GM21526 (cell line): ENCODE data around the gene COL7A1.
A peak's percentile ranks its signal among the peaks of the same experiment; 100 is the strongest.
"Not testable (repeated sequence)": the region's sequence is repeated elsewhere in the genome, so short reads cannot be mapped to it uniquely, and the experiment has no call there.

ENCODE experiments used
- ATAC-seq: cut with Tn5 transposase; IDR thresholded peaks from one replicate; pipeline ENCODE4 v1.9.1; 2021; ENCODE audit warnings: moderate library complexity; ENCODE audit not compliant: unreplicated experiment, low FRiP score

Gene COL7A1

DNA sequence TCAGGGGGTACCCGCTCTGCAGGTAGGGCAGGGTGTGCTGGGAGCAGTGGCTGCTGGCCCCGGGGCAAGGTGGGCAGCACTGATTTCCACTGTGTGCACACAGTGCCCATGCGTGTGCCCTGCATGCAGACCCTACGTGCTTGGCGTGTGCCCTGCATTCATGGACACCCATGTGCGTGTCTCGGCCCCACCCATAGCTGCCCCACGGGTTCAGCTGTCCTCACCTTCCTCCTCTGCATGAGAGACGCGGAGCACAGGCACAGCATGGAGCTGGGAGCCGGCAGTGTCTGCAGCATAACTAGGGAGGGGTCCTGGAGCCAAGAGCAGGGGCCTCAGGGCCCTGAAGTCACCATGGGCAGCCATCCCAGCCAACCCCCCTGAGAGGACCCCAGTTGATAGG is 29.9 kb downstream of the COL7A1 start:
- no peak for ATAC-seq

DNA sequence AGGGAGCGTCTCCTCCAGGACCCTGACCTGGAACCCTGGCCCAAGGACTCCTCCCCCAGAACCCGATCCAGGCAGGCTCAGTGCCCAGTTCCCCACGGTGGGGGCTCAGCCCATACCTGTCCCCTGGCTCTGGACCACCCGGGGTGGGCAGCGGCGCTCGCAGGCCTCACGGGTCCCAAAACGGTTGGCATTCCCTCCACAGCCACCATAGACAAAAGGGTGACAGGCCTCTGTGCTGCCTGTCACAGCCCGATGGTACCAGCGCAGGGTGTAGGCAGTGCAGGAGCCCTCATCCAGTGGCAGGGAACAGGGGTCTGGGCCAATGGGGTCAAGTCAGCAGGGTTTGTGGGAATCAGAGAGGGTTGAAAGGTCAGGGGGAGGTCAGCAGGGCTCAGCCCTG is 30.5 kb downstream of the COL7A1 start:
- no peak for ATAC-seq

DNA sequence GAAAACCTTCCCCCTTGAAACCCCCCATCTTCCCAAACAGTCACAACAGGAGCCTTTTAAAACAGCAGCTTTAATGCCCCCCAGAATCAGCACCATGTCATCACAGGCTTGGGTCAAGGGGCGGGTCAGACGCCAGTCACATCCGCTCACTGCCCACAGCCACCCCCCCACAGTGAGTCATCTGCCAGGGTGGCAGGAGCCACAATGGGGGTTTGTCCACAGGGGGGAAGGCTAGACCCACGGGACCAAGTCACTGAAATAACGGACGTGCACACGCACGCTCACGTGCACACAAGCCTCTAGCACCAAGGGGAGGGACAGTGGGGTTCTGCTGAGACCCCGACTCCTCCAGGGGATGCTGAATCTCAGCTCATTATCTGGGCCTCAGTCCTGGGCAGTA is 31.1 kb downstream of the COL7A1 start:
- no peak for ATAC-seq

DNA sequence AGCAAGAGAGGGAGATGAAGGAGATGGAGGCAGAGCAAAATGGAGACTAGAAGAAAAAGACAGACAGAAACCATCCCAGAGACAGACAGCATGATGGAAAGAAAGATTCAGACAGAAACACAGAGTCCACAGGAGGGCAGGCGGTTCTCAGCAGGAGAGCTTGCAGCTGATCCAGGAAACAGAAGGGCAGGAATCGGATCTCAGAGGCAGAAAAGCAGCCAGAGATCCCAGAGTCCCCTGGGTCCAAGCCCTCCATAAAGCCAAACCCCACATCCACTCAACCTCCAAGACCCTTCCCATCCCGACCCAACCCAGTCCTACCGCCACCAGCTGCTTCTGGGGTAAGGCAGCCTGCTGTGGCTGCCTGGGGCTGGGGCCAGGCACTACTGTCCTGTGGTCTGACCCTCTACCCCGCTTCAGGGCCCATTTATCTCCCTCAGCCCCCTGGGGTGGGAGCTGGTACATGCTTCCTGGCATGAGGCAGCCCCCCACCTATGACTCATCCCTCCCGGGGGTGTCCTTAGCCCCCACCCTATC is 31.7 kb downstream of the COL7A1 start, which contains the start of gene UCN2:
TSS of gene UCN2 (minus strand) at position 400 of the 537 bp plus-strand sequence. CDS start 657 bp downstream, outside the sequence.
- ATAC-seq = no peak

DNA sequence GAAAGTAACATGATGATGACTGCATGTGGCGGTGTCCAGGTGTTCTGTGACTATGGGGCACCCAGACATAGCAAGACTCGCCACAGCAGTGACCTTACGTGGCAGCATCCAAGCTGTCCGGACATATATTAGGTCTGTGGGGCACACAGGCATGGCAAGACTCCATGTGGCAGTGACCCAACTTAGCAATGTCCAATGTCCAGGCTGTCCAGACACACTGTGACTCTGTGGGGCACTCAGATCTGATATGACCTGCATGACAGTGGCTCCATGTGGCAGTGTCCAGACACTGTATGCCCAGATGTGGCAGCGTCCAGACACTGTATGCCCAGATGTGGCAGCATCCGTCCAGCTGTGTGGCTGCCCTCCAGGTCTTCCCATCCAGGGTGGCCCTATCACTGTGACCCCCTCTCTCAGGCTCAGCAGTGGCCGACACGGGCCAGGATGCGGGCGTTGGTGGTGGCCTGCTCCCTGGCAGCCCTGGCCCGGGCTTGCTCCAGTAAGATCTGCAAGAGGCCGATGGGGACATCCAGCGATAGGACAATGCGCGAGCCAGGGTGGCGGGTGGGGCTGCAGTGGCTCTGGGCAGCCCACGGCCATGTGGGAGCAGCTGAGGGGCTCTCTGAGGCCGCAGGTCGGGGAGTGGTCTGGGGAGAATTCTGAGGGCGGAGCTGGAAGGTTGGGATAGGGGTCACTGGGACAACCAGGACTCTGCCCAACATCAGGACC is 32.6 kb downstream of the COL7A1 start:
- no peak for ATAC-seq

DNA sequence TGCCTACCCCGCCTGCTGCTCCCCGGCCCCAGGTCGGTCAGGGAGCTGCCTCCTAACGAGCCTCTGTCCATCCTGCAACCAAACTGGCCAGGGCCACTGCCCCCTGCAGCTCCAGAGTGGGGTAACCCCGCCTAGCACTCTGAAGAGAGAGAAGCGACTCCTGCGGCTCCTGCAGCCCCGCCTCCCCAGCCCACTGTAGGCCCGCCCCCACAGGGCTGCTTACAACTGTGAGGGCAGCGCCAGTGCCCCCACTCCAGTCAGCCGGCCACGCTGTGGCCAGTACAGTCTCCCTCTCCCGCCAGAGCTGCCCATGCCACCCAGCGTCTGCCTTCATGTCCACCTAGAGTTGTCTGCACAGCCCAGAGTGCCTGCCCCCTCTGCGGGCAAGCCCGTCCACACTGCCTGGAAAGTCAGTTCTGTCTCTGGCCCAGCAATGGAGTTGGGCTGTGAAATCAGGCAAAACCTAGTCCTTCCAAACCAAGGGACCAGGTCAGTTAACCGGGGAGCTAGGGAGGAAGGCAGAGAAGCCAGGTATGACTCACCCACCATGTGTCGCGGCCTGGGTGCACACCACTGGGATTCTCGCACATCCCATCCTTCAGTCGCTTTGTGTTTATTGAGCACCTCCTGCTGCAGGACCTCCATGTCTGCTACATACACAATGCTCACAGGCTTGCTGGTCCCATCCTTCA is 33.9 kb downstream of the COL7A1 start:
- ATAC-seq = no peak

DNA sequence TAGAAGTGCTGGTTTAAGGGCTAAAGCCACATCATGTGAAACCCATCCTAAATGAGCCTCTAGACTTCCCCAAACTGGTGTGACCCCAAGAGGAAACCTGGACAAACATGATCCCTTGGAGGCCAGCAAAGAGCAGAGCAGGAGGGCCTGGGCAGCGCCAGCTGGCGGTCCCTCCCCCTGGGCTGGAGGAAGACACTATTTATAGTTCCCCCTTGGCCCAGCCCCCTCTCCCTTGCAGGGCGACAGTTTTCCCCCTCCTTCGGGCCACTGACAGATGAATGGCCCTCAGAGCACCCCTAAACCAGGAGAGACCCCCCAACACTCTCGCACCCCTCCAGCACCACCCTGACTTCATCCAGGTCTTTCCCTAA is 34.5 kb downstream of the COL7A1 start:
- ATAC-seq = no peak

DNA sequence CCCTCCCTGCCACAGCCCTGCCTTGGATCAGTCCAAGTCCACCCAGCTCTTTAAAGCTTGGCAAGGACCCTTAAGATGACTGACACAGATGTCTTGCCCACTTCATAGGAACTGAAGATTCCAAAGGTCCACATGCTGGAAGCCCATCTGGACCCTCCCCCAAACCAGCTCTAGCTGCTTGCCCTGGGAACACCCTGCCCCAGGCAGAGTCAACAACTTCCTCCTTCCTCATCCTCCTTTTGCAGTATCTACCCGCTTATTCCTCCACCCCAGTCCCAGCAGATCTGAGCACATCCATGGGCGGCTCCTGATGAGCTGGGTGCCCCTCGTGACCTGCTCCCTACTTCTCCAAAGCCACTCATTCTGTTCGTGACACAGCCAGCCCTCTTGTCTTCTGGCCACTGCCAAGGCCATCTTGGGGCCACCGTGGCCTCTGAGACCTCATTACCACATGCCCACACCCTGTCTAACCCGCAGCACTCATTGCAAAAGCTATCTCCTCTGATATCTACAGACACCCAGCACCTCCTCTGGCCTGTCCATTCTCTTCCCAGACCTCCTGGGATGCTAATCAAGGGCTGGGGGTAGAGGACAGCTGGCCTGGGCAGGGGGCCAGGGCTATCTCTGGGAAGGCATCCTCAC is 36.5 kb downstream of the COL7A1 start:
- no peak for ATAC-seq

DNA sequence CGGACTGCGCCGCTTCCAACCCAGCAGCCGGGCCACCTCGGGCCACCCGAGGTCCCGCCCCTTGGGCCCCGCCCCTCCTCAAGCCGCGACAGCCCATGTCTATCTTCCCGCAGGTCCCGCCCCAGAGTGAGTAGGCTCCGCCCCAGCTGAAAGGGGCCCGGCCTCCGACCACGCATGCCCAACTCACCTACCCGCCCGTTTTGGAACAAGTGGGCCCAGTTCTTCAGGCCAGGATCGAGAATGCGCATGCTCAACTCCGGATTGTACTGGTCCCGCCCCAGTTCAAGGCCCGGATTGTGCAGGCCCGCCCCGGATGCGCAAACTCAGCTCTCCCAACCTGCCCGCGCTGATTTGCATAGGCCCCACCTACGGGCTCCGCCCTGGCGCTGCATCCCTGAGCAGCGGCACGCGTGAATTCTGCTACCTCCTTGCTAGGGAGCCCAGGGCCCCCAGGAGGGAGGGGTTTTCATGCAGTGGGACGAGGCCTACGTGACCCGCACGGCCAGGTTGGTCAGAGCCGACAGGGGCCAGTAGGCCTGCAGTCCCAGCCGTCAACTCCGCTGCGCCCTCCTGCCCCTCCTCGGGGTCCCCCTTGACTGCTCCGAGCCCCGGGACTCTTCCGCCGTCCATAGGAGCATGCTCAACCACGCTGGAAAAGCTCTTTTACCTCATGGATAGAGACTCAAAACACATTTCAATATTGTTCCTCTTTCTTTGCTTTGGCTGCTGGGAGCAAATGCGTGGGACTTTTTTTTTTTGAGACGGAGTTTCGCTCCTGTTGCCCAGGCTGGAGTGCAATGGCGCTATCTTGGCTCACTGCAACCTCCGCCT is 38.1 kb downstream of the COL7A1 start, which contains the start of gene PFKFB4:
TSS of gene PFKFB4 (minus strand) at position 8 of the 831 bp plus-strand sequence. CDS start 26 bp downstream, outside the sequence.
- ATAC-seq = peak; percentile 76

DNA sequence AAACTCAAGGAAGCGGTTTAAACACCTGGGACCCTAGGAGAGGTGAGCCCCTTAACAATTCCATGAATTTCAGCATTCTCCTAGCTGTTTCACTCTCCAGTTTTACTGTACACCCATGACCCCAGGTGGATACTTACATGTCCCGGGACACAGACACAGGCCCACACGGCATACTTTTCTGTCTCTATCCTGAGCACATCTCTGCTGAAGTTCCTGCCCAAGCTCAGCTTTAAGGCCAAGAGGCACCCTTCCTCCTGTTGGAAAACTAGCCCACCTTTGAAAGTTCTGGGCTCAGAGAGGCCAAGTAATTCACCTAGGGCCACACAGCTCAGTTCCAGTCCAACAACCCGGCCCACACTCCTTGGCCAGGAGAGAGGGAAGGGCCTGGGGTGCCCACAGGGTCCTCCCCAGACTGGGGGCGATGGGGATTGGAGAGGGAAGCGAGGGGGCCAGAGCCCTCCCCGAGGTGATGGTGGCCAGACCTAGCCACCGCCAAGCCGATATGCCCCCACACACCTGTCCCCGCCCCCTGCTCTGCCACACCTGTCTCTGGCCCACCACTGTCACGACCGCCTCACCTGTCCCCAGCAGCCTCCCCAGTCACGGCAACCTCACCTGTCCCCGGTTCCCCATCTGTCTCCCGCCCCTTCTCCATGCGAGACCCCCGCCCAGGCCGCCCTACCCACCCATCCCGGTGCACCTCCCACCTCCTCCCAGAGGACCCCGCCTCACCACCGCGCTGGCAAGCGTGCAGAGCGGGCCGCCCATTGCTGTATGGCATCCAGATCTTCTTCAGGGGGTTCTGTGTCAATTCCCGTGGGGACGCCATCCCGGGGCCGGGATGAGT is 39.0 kb downstream of the COL7A1 start:
- ATAC-seq = no peak

DNA sequence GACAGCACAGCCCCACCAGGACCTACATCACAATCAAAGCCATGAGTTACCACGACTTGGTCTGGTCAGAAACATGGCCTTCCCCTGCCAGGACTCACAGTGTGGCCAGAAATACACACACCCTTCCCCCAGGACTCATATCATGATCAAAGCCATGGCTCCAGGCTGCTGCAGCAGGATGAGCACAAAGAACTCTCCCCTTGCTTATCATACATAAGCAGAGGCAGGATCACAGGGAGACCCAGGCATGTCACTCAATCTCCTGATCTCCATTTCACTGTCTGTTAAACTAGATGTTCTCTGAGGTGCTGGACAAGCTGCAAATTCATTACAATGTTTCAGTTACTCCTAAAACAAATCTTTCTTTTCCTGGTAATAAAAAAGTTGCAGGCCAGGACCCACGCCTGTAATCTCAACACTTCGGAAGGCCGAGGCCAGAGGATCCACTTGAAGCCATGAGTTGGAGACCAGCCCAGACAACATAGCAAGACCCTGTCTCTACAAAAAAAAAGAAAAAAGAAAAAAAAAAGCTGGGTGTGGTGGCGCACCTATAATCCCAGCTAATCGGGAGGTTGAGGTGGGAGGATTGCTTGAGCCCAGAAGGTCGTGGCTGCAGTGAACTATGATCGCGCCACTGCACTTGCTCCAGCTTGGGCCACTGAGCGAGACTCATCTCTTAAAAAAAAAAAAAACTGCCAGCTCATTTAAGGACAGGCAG is 39.7 kb downstream of the COL7A1 start:
- ATAC-seq = no peak

DNA sequence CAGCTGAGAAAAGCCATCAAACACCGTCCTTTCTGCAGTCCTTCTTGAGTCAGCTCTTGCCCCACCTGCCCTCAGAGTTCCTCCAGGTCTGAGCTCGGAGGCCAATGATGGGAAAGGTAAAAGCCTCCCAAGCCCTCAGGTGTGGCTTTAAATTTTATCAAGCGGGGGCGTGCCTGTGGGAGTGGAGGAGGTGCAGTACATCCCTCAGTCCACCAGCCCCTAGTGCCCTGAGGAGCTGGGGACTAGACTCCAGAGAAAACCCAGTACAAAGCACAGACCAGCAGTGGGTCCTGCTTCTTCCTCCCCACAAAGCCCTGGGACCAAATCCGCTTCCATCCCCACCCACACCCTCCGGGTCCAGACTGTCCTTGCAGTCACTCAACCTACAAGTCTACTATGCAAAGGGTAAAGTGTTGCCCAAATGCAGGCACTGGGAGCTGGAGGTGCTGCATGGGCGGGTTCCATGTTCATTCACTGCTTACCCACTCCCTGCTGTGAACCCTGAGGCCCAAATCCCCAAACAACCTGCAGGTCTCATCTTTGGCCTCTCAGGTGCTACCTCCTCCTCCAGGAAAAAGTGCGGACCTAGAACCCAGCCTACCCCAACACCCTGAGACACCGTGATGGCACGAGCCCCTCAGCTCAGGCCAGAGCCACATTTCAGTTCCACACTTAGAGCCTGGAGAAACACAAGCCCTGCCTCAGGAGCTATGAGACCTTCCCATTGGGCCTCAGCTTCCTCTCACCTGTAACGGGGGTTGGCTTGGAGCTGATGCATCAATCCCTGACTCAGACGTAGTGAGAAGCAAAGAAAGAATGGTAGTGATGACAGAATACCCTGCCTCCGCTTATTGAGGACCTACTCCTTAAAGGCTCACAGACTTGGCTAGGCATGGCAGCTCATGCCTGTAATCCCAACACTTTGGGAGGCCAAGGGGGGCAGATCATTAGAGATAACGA is 41.0 kb downstream of the COL7A1 start:
- ATAC-seq = no peak

DNA sequence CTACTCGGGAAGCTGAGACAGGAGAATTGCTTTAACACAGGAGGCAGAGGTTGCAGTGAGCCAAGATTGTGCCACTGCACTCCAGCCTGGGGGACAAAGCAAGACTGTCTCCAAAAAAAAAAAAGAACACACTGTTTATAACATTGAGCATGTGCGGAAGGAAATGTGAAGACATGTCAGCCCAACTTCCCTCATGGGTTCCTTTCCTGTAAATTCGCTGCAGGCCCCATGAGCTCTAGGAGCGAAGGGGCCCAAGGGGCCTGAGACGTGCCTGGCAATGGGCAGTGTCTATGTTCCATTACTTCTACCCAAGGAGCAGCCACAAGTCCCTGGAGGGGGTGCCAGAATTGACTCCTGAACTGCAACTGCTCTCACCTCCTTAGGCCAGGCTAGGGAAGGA is 41.8 kb downstream of the COL7A1 start:
- no peak for ATAC-seq

DNA sequence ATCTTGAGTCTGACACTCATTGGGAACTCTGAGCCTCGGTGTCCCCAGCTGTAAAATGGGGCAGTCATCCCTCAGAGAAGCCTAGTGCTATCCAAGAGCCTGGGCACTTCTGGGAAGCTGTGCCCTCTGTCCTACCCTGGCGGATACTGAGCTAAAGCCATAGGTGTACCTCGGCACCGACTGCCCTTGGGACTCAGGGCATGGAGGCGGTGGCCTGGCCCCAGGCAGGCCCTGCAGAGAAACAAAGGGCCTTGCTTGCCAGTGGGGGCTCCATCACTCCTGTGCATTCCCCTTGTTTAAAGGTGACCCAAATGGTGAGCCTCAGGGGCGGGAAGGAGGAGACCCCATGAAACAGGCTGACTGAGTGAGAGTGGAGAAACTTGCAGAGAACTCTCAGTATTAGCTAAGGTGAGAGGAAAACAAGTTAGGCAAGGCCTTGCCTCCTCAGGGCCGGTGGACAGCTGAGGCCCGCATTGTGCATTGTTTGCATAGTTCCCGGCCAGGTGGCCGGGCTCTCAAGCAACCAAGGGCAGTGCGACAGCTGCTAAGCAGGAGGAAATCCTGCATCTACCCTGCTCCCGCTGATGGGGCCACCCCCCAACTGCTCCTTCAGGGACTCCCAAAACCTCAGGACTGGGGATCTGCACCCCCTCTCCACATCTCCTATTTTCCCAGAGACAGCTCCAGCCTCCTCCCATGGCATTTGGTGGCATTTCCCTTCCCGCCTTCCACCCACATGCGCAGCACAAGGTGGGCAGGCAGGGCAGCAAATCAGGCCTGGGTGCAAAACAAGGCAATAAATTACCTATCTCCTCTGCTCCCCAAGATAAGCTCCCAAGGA is 42.8 kb downstream of the COL7A1 start:
- ATAC-seq = no peak

DNA sequence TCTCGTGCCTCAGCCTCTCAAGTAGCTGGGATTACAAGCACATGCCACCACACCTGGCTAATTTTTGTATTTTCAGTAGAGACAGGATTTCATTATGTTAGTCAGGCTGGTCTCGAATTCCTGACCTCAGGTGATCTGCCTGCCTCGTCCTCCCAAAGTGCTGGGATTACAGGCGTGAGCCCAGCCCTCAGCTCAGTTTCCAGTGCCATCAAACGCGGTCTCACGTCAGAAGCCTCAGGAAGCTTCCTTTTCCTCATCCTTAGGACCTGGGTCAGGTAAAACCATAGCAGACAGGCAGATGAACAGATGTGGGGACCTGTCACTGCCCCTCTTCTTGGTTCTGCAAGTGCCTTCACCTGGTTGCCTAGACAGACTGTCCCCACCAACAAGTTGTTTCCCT is 43.5 kb downstream of the COL7A1 start:
- not testable (repeated sequence) for ATAC-seq

DNA sequence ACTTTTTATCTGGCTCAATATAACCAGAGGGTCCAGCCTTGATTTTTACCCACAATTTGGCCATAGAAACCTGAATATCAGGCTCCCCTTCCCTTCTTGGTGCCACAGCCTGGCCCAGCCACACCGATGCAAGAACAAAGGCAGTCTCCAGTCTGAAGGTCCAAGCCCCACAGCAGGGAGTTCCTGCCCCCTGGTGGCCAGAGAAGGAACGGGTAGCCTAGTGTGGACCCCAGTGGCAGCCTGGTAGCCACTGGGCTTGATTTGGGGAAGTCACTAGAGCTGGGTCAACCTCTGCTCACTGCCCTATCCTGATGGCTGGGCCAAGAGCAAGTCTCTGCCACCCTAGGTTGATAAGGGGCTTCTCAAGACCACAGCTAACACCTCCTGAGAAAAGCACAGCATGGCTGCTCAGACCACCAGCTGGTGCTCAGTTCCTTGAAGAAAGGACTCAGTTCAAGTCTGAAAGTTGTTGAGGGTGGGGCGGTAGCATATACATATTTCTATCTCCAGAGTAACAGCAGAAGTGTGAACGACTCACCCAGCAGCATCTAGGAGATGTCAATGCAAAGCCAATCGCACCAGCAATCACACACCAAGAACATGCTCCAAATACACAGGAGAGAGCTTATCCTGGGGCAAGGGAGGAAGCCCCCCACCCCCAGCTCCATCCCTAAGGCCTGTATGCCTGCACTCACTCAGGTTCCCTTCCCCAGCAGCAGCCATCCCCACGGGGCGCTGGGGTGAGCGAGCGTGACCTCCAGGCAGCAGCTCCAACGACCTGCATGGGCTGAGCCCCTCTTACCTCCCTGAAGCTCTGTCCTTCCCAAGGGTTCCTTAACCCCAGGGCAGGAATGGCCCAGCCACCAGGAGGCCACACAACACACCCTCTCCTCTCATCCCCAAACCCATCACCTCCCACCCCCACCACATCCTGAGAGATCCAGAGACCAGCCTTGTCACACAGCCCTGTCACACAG is 46.1 kb downstream of the COL7A1 start:
- peak; percentile 58 for ATAC-seq
